GM12878 (cell line): Measurements from ENCODE around the gene FOXO1. TPM values are rescaled to one million over a fixed set of nuclear protein-coding genes. Genes with fewer than 3 reads are reported as not detected.
A peak's percentile ranks its signal among the peaks of the same experiment; 100 is the strongest.

Source experiments
- ATAC-seq: fragments of 200-7000 bp; cut with Tn5 transposase; 3 replicates; pipeline ENCODE4 v1.9.1; 2020; ENCODE audit warnings: mild to moderate bottlenecking, moderate library complexity
- BruUV-seq: library from RNA; stranded (reverse); fragments of 400-500 nt; replicated peaks from 2 replicates; lab custom pipeline; 2021; lab: Mats Ljungman, UMichigan
- CTCF ChIA-PET: fragments of 300-600 bp; sonication (Branson Sonifier 250); formaldehyde crosslinking; extraction: SDS; loops from one replicate; lab custom pipeline; 2021; ENCODE audit warnings: inconsistent platforms; lab: Yijun Ruan, JAX
- POLR2A ChIA-PET: fragments of 350-600 bp; formaldehyde crosslinking; extraction: SDS; loops from one replicate; lab custom pipeline; 2021; ENCODE audit warnings: inconsistent platforms; lab: Charles Lee
- RAD21 ChIA-PET: fragments of 300-600 bp; sonication (Branson Sonifier 250); formaldehyde crosslinking; loops from one replicate; lab custom pipeline; 2023; ENCODE audit warnings: antibody characterized with exemption; ENCODE audit not compliant: unreplicated experiment; lab: Charles Lee
- SMC1A ChIA-PET: fragments of 300-600 bp; sonication (Branson Sonifier 250); formaldehyde crosslinking; loops from one replicate; lab custom pipeline; 2023; ENCODE audit not compliant: unreplicated experiment, uncharacterized antibody; lab: Charles Lee
- DNase-seq: peaks from one replicate; pipeline ENCODE4 v3.0.0-alpha.2; 2011; ENCODE audit warnings: low read depth, low spot score
- FAIRE-seq: peaks from 3 replicates; lab custom pipeline; 2011; peaks lifted over from hg19 to GRCh38; lab: Jason Lieb, UNC
- H2AFZ ChIP-seq: 2 replicates; pipeline ENCODE4 v1.6.0; 2011; ENCODE audit warnings: low read depth, low read length, control low read depth; ENCODE audit not compliant: control insufficient read depth
- H3K27ac ChIP-seq: 2 replicates; pipeline ENCODE4 v1.5.1; 2011; ENCODE audit warnings: control low read depth; ENCODE audit not compliant: control insufficient read depth, insufficient read depth
- H3K27me3 ChIP-seq, 2 experiments: replicated peaks in 1 of 2; 2 replicates each; pipeline versions ENCODE4 v1.6.0 to v1.6.1; 2011; ENCODE audit warnings: low read length in 1 of 2; ENCODE audit not compliant: control insufficient read depth in 2 of 2, insufficient read depth in 2 of 2
- H3K36me3 ChIP-seq, 2 experiments: 2 replicates each; pipeline ENCODE4 v1.5.1; 2011; ENCODE audit warnings: low read length in 1 of 2; ENCODE audit not compliant: control insufficient read depth in 2 of 2, insufficient read depth in 2 of 2
- H3K4me1 ChIP-seq: 2 replicates; pipeline ENCODE4 v1.6.1; 2011; ENCODE audit warnings: mild to moderate bottlenecking, low read length, moderate library complexity, mixed read lengths; ENCODE audit not compliant: control insufficient read depth, insufficient read depth
- H3K4me2 ChIP-seq: 2 replicates; pipeline ENCODE4 v1.6.0; 2011; ENCODE audit warnings: control low read depth; ENCODE audit not compliant: control insufficient read depth, insufficient read depth
- H3K4me3 ChIP-seq: fragments of 200-600 bp; sonication (generic); 2 replicates; pipeline ENCODE4 v1.5.1; 2016
- H3K79me2 ChIP-seq: 2 replicates; pipeline ENCODE4 v1.6.0; 2011; ENCODE audit warnings: low read length; ENCODE audit not compliant: control insufficient read depth, insufficient read depth
- H3K9ac ChIP-seq: 2 replicates; pipeline ENCODE4 v1.8.0; 2011; ENCODE audit warnings: low read length, control low read depth, mixed read lengths; ENCODE audit not compliant: control insufficient read depth, insufficient read depth
- H3K9me3 ChIP-seq: replicated peaks from 3 replicates; pipeline ENCODE4 v1.5.1; 2011; ENCODE audit warnings: mild to moderate bottlenecking, low read length; ENCODE audit not compliant: control insufficient read depth, insufficient read depth
- H4K20me1 ChIP-seq: 2 replicates; pipeline ENCODE4 v1.6.0; 2011; ENCODE audit not compliant: control insufficient read depth, insufficient read depth
- BHLHE40 ChIP-seq, 2 experiments: fragments of 450-650 bp in 1 of 2; IDR thresholded peaks; 2 replicates each; pipeline ENCODE4 v1.6.1; 2011 to 2017; ENCODE audit warnings: low read depth in 2 of 2, borderline replicate concordance in 1 of 2, improper control_type of control experiment in 1 of 2, low read length in 1 of 2, mild to moderate bottlenecking in 1 of 2
- CREM ChIP-seq: IDR thresholded peaks from 2 replicates; pipeline ENCODE4 v1.6.1; 2014; ENCODE audit warnings: antibody characterized with exemption, low read depth
- EGR1 ChIP-seq, 2 experiments: IDR thresholded peaks; 1 replicate in 1 of 2; 2 replicates in 1 of 2; pipeline ENCODE4 v1.6.1; 2011 to 2012; ENCODE audit warnings: low read depth in 2 of 2, low read length in 2 of 2, borderline replicate concordance in 1 of 2, mild to moderate bottlenecking in 1 of 2, moderate library complexity in 1 of 2
- ESRRA ChIP-seq: IDR thresholded peaks from 2 replicates; pipeline ENCODE4 v1.6.1; 2012; ENCODE audit warnings: mild to moderate bottlenecking, low read length, improper control_type of control experiment
- KAT2A ChIP-seq: conservative IDR thresholded peaks from 2 replicates; pipeline ENCODE4 v1.6.1; 2011; ENCODE audit warnings: low read depth, low read length; ENCODE audit not compliant: control insufficient read depth
- NFIC ChIP-seq: IDR thresholded peaks from 2 replicates; pipeline ENCODE4 v1.6.1; 2012; ENCODE audit warnings: low read depth, mild to moderate bottlenecking, inconsistent platforms, low read length, moderate library complexity
- NFYA ChIP-seq: IDR thresholded peaks from 2 replicates; pipeline ENCODE4 v1.6.1; 2011; ENCODE audit warnings: low read depth, mild to moderate bottlenecking, low read length, improper control_type of control experiment, borderline replicate concordance
- PAX5 ChIP-seq: IDR thresholded peaks from 2 replicates; pipeline ENCODE4 v1.6.1; 2011; ENCODE audit warnings: low read depth, low read length, borderline replicate concordance
- PAX8 ChIP-seq: fragments of 450-650 bp; IDR thresholded peaks from 2 replicates; pipeline ENCODE4 v1.6.1; 2017; ENCODE audit warnings: mild to moderate bottlenecking, moderate library complexity
- POU2F2 ChIP-seq: IDR thresholded peaks from 3 replicates; pipeline ENCODE4 v1.6.1; 2011; ENCODE audit warnings: low read depth, mild to moderate bottlenecking, low read length, borderline replicate concordance
- SREBF1 ChIP-seq: IDR thresholded peaks from 2 replicates; pipeline ENCODE4 v1.6.1; 2012; ENCODE audit warnings: mild to moderate bottlenecking, low read length
- YBX1 ChIP-seq: fragments of 450-650 bp; IDR thresholded peaks from 2 replicates; pipeline ENCODE4 v1.6.1; 2016; ENCODE audit warnings: antibody characterized with exemption
- YY1 ChIP-seq: IDR thresholded peaks from 2 replicates; pipeline ENCODE4 v1.6.1; 2011; ENCODE audit warnings: low read depth, mild to moderate bottlenecking, low read length
- WGBS: methylation state at CpG from one replicate; pipeline ENCODE4 v1.1.6; 2016; ENCODE audit warnings: low lambda C conversion rate; ENCODE audit not compliant: insufficient replicate concordance, insufficient coverage; ENCODE audit errors: missing lambda C conversion rate; 5-methylcytosine and 5-hydroxymethylcytosine counted together
- in situ Hi-C: fragments of 300-500 bp; cut with MboI; formaldehyde crosslinking; loops from 9 replicates; pipeline ENCODE4 v1.14.3; 2018; ENCODE audit warnings: mixed read lengths
- intact Hi-C: fragments of 100-400 bp; cut with micrococcal nuclease; formaldehyde crosslinking; loops from one replicate; pipeline ENCODE4 v1.14.2; 2022; ENCODE audit not compliant: unreplicated experiment
- polyA plus RNA-seq, 11 experiments: library from polyadenylated mRNA; depleted of rRNA in 4 of 11; unstranded in 6 of 11; stranded (reverse) in 5 of 11; fragments of >200 nt; fragmentation: Nextera tagmentation in 4 of 11; fragmentation: Illumina TruSeq in 1 of 11; extraction: Ambion mirVana in 4 of 11; extraction: Trizol in 1 of 11; gene quantifications; 1 replicate in 1 of 11; 2 replicates in 10 of 11; pipeline versions ENCODE4 v1.2.1 to v1.2.3, GENCODE V29; 2011 to 2016; ENCODE audit warnings: inconsistent platforms in 2 of 11, missing spikeins in 2 of 11, low read depth in 1 of 11
- total RNA-seq, 4 experiments: library from RNA; depleted of rRNA in 3 of 4; stranded (reverse); fragments of >200 nt in 3 of 4; fragmentation: Illumina TruSeq in 1 of 4; extraction: Trizol in 1 of 4; gene quantifications; 2 replicates each; pipeline versions ENCODE4 v1.2.1 to v1.2.3, GENCODE V29; 2013 to 2021
- TF ChIP-seq, protein P1 (sequence below): fragments of 450-650 bp; IDR thresholded peaks from 2 replicates; pipeline ENCODE4 v1.6.1; 2017; ENCODE audit warnings: low read depth, mild to moderate bottlenecking, moderate library complexity

FOXO1 gene
- total and polyA plus RNA-seq, 10 of the 15 experiments (the other 5 are each of a cell fraction or from before 2014, with no cell fraction given) = 0.58 to 8.3 (median 0.88) TPM

DNA sequence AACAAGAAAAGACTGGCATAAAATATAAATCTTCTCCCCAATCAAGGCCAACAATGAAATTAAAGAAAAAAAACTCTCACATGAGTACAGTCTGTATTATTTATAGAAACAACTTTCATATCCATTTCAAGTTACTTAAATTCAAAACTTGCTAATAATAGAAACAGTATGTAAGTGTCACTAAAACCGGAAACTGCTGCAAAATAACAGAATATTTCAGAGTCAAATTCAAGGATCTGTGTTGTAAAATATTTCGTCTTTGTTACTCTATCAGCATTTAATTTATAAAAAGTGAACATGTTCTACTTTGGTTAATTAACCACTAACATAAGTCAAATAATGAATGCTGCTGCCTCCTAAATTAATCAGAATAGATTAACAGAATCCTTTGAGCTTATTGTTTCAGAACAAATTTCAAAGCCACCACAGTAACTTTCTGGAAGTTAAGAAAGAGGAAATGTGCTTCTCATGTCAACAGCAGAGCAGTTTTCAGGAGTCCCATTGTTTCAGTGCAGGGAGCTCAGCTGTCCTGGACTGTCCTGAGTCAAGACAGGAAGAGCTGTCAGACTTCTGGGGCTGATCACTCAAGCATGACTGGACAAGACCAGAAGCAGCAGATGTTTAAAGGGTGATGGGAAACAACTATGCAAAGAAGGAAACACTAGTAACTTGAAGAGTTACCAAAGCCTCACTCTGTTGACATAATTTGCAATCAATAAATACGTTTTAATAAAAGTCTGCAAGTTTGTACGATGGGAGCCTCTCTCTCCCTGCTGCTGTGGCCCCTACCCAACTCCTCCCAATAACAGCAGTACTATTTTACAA lies 76.9 kb downstream of the FOXO1 start (continued):
- TF ChIP-seq, protein P1, sequence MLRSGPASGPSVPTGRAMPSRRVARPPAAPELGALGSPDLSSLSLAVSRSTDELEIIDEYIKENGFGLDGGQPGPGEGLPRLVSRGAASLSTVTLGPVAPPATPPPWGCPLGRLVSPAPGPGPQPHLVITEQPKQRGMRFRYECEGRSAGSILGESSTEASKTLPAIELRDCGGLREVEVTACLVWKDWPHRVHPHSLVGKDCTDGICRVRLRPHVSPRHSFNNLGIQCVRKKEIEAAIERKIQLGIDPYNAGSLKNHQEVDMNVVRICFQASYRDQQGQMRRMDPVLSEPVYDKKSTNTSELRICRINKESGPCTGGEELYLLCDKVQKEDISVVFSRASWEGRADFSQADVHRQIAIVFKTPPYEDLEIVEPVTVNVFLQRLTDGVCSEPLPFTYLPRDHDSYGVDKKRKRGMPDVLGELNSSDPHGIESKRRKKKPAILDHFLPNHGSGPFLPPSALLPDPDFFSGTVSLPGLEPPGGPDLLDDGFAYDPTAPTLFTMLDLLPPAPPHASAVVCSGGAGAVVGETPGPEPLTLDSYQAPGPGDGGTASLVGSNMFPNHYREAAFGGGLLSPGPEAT = no peak; the same call in none of the 2 replicates
- TF ChIP-seq YBX1 = no peak
- peak; percentile 23; the same call in 1 of the 2 replicates for TF ChIP-seq CREM
- 0 out of 3 replicates have a peak, but pooled peaks of 1 of the 2 experiments have one; percentile 7 for TF ChIP-seq EGR1 (IDR thresholded peaks at IDR 0.05; ENCODE audit: borderline replicate concordance in 1 of 2, low read depth in 2 of 2, low read length in 2 of 2)
- peak; percentile 96 for TF ChIP-seq NFIC
- TF ChIP-seq NFYA = no peak
- TF ChIP-seq BHLHE40 (IDR thresholded peaks at IDR 0.05; ENCODE audit: borderline replicate concordance in 1 of 2, low read depth in 2 of 2, low read length in 1 of 2) = peak; percentile 23 to 33; a peak in 2 of 4 replicates
- TF ChIP-seq YY1 = no peak
- TF ChIP-seq PAX8 = peak; percentile 99

GRCh38 chr13:40588101-40588500 lies 78.3 kb downstream of the FOXO1 start:
- in situ Hi-C loops (no loop called here), intact Hi-C loops (loop anchor here (2.0 to 5.0 kb wide), 3 partner anchors 69 to 141 kb away; no protein-coding TSS in a partner anchor)
- DNase-seq = no peak
- Histone ChIP-seq H3K27ac (no peak overlapping the region), H3K79me2 (peaks cover 39% of the 10 kb centered on the region), H3K9me3 (peaks cover 8% of the 10 kb centered on the region; the same call in 2 of the 3 replicates), H3K4me2 (no peak overlapping the region), H3K36me3 (no peaks in the 10 kb centered on the region), H2AFZ (no peak overlapping the region), H3K4me3 (no peak overlapping the region), H3K27me3 (no peaks in the 10 kb centered on the region), H4K20me1 (no peaks in the 10 kb centered on the region), H3K4me1 (peaks cover 40% of the 10 kb centered on the region), H3K9ac (no peak overlapping the region)
- no peak for FAIRE-seq
- 97% methylated on average over 2 of the region's 2 CpGs for WGBS
- ChIA-PET RAD21 (no interaction called here), POLR2A (no interaction called here), CTCF (no interaction called here), SMC1A (no interaction called here)
- BruUV-seq = no TSS peak
- ATAC-seq = no peak
- TF ChIP-seq ESRRA (no peak), SREBF1 (no peak), KAT2A (no peak), POU2F2 (no peak), PAX5 (no peak)
